T-cell (primary cell): Measurements from ENCODE around the gene NLRP6. TPM values are rescaled to one million over a fixed set of nuclear protein-coding genes. Genes with fewer than 3 reads are reported as not detected.

Source experiments
- ATAC-seq, 4 experiments: fragments of 200-7000 bp in 3 of 4; fragments of 150-1000 bp in 1 of 4; cut with Tn5 transposase; replicated peaks in 1 of 4; 1 replicate in 3 of 4; 2 replicates in 1 of 4; pipeline ENCODE4 v1.10.0; 2021; ENCODE audit warnings: moderate library complexity in 3 of 4, mild to moderate bottlenecking in 2 of 4, moderate number of reproducible peaks in 1 of 4
- CTCF ChIA-PET, 2 donors: fragments of 300-600 bp; sonication (Branson Sonifier 250); formaldehyde crosslinking; loops; one replicate each; lab custom pipeline; 2022; ENCODE audit warnings: antibody characterized with exemption in 2 of 2; lab: Charles Lee
- POLR2A ChIA-PET, 2 donors: fragments of 300-600 bp; sonication (Branson Sonifier 250); formaldehyde crosslinking; loops; one replicate each; lab custom pipeline; 2022; ENCODE audit warnings: antibody characterized with exemption in 2 of 2; lab: Charles Lee
- DNase-seq, 35 experiments: peaks; one replicate each; pipeline versions ENCODE4 v3.0.0 to v3.0.0-alpha.2; 2013 to 2023
- H3K27ac ChIP-seq: one replicate; pipeline ENCODE4 v1.5.1; 2013; ENCODE audit warnings: low read length
- H3K27me3 ChIP-seq, 2 experiments: replicated peaks in 1 of 2; 1 replicate in 1 of 2; 2 replicates in 1 of 2; pipeline versions ENCODE4 v1.6.1 to v1.7.0; 2013; ENCODE audit warnings: low read length in 1 of 2, mixed read lengths in 1 of 2; ENCODE audit not compliant: control insufficient read depth in 2 of 2, insufficient read depth in 2 of 2; ENCODE audit errors: extremely low read depth in 1 of 2
- H3K36me3 ChIP-seq, 2 donors: 1 replicate in 1 of 2; 2 replicates in 1 of 2; pipeline versions ENCODE4 v1.6.1 to v1.7.0; 2013; ENCODE audit warnings: low read length in 1 of 2; ENCODE audit not compliant: control insufficient read depth in 2 of 2, insufficient read depth in 1 of 2; ENCODE audit errors: extremely low read depth in 1 of 2
- H3K4me1 ChIP-seq, 2 experiments: 1 replicate in 1 of 2; 2 replicates in 1 of 2; pipeline versions ENCODE4 v1.6.1 to v1.7.0; 2013; ENCODE audit warnings: low read length in 2 of 2, mixed read lengths in 1 of 2; ENCODE audit not compliant: insufficient read depth in 2 of 2, control insufficient read depth in 1 of 2; ENCODE audit errors: extremely low read depth in 1 of 2
- H3K4me3 ChIP-seq, 2 donors: 1 replicate in 1 of 2; 2 replicates in 1 of 2; pipeline versions ENCODE4 v1.5.1 to v1.7.0; 2013; ENCODE audit warnings: mild to moderate bottlenecking in 2 of 2, low read length in 1 of 2, moderate library complexity in 1 of 2; ENCODE audit not compliant: control insufficient read depth in 1 of 2; ENCODE audit errors: extremely low read depth in 1 of 2
- H3K9me3 ChIP-seq: 2 replicates; pipeline ENCODE4 v1.7.0; 2013
- H3K27ac Mint-ChIP-seq, 2 donors: one replicate each; pipeline ENCODE4 v1.8.0; 2020 to 2021; ENCODE audit warnings: mild to moderate bottlenecking in 2 of 2, mixed read lengths in 2 of 2
- H3K27me3 Mint-ChIP-seq, 2 donors: one replicate each; pipeline ENCODE4 v1.8.0; 2021 to 2022; ENCODE audit warnings: mixed read lengths in 2 of 2
- H3K36me3 Mint-ChIP-seq: one replicate; pipeline ENCODE4 v1.8.0; 2021; ENCODE audit warnings: mixed read lengths
- H3K4me1 Mint-ChIP-seq, 3 donors: one replicate each; pipeline ENCODE4 v1.8.0; 2020 to 2022; ENCODE audit warnings: mixed read lengths in 3 of 3, mild to moderate bottlenecking in 1 of 3
- H3K4me3 Mint-ChIP-seq, 3 donors: one replicate each; pipeline ENCODE4 v1.8.0; 2020 to 2022; ENCODE audit warnings: mild to moderate bottlenecking in 3 of 3, mixed read lengths in 3 of 3, moderate library complexity in 3 of 3
- H3K9me3 Mint-ChIP-seq, 3 donors: one replicate each; pipeline ENCODE4 v1.8.0; 2020 to 2022; ENCODE audit warnings: mixed read lengths in 3 of 3
- WGBS: methylation state at CpG from one replicate; pipeline ENCODE4 v1.1.5; 2013; ENCODE audit warnings: missing lambda C conversion rate; ENCODE audit not compliant: insufficient coverage; 5-methylcytosine and 5-hydroxymethylcytosine counted together
- total RNA-seq, 35 experiments: library from RNA in 6 of 35; stranded (reverse) in 6 of 35; fragments of 120-200 nt in 1 of 35; gene quantifications; one replicate each; pipeline versions ENCODE4 v1.2.1 to v1.2.4 and lab custom pipeline; 2013 to 2026

Gene NLRP6
- total RNA-seq, 5 donors from 2014 or later (not counting 1 experiment from before 2014, with no cell fraction given), result 6.7 to 27.7 (median 20.9) TPM

DNA sequence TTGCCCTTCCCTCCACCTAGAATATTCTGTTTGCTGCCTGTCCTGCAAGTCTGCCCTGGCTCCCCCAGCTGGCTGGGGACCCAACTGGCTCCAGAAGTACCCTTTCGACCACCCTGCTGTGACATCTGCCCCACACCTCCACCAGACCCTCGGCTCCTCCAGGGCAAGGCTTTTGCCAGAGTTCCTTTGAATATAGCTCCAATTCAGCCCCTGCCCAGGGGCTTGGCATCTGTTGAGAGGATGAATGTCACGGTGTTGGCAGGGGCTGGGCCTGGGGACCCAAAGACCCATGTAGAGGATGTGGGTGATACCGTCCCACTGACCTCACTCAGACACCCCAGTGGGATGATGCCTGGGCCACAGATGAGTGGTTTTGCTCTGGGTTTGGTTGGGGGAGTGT, 4.0 kb downstream of the NLRP6 start:
- no peaks in the 10 kb centered on the region for H3K36me3 ChIP-seq
- Mint-ChIP-seq H3K27ac (peak overlapping the region; percentile 66 to 74), H3K4me1 (peaks cover 51 to 71% (median 62%) of the 10 kb centered on the region in 3 donors), H3K4me3 (peak overlapping the region; percentile 84 to 91 (median 85)), H3K36me3 (no peaks in the 10 kb centered on the region), H3K9me3 (no peaks in the 10 kb centered on the region), H3K27me3 (peaks cover 0 to 16% of the 10 kb centered on the region in 2 donors)
- H3K9me3 ChIP-seq, result no peaks in the 10 kb centered on the region
- H3K27me3 ChIP-seq, result peaks cover 0 to 76% of the 10 kb centered on the region in 2 experiments
- POLR2A ChIA-PET, result no interaction called here
- no CpG with 5 or more reads among the region's 4 CpGs for WGBS
- H3K4me3 ChIP-seq, result peak overlapping the region in 1 of 2 donors; percentile 63
- H3K27ac ChIP-seq, result no peak overlapping the region
- ATAC-seq (no peak), DNase-seq (peak in 1 of 35 experiments; percentile 11)
- H3K4me1 ChIP-seq, result peaks cover 22 to 80% of the 10 kb centered on the region in 2 experiments
- CTCF ChIA-PET, result interaction anchor here in 1 of 2 donors (2.1 kb wide), 1 partner anchor 31 kb away, joined by 7 read pairs; no protein-coding TSS in a partner anchor

DNA sequence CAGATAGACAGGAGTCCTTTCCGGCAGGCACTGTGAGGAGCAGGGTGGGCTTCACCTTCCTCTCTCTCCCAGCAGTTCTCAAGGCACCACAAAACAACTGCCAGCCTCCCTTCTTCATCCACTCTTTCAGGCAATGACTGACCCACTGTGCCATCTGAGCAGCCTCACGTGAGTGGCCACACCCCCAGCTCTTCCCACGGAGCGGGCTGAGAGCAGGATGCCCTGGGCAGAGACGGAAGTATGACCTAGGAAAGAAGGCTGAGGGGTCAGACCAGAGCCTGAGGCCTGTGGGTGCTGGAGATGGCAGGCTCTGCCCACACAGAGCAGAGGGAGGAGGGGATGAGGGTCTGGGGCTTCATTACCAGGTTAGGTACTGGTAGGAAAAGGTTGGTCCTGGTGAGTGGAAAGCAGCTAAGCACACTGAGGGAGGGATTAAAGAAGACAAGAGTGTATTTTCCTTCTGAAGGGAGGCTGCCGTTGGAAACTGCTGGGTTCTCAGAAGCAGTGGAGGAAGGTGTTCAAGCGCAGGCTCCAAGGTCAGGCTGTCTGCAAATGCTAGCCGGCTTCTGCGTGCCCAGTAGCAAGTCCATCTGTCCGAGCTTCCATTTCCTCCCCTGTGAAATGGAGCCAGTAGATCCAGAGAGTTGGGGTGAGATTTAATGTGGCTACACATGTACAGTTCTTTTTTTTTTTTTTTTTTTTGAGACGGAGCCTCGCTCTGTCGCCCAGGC, 4.6 kb downstream of the NLRP6 start:
- H3K27ac ChIP-seq, result no peak overlapping the region
- H3K36me3 ChIP-seq, result no peaks in the 10 kb centered on the region
- ATAC-seq, result no peak
- Mint-ChIP-seq H3K4me3 (peak overlapping the region; percentile 84 to 91 (median 85)), H3K4me1 (peaks cover 49 to 70% (median 59%) of the 10 kb centered on the region in 3 donors), H3K36me3 (no peaks in the 10 kb centered on the region), H3K27me3 (peaks cover 0 to 16% of the 10 kb centered on the region in 2 donors), H3K9me3 (no peaks in the 10 kb centered on the region), H3K27ac (peak overlapping the region; percentile 52 to 74)
- peak overlapping the region in 1 of 2 donors; percentile 63 for H3K4me3 ChIP-seq
- POLR2A ChIA-PET, result interaction anchor here in 1 of 2 donors (0.6 to 0.7 kb wide), 2 partner anchors 45 to 64 kb away, joined by 3 read pairs; no protein-coding TSS in a partner anchor
- CTCF ChIA-PET, result interaction anchor here (0.6 to 2.1 kb wide), 5 partner anchors 31 to 143 kb away, joined by 3 to 7 read pairs (median 3); no protein-coding TSS in a partner anchor
- 77% methylated on average over 3 of the region's 13 CpGs for WGBS
- peaks cover 0 to 78% of the 10 kb centered on the region in 2 experiments for H3K27me3 ChIP-seq
- DNase-seq, result peak in 1 of 35 experiments; percentile 10
- H3K9me3 ChIP-seq, result no peaks in the 10 kb centered on the region
- peaks cover 19 to 80% of the 10 kb centered on the region in 2 experiments for H3K4me1 ChIP-seq

DNA sequence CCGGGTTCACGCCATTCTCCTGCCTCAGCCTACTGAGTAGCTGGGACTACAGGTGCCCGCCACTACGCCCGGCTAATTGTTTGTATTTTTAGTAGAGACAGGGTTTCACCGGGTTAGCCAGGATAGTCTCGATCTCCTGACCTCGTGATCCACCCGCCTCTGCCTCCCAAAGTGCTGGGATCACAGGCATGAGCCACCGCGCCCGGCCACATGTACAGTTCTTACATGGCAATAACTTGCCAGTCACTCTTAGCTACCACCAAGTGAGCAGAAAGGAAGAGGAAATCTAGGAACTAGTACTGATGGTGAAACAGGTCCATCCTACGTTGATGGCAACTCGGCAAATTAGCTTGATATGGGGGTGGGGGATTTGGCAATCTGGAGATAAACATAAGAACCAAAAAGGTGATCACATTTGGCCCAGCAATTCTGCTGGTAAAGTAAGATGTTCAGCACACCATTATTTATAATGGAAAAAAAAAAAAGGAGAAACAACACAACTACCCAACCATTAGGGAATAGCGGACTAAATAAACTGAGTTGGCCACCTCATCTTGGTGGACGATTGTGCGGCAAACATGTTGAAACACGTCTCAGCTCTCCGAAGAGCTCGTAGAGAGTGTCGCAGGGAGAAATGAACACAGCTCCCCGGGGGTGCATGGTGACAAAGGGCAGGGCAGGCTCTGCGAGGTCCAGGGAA, 5.3 kb downstream of the NLRP6 start:
- Histone ChIP-seq H3K4me3 (peak overlapping the region in 1 of 2 donors; percentile 6), H3K27me3 (peaks cover 0 to 77% of the 10 kb centered on the region in 2 experiments), H3K36me3 (no peaks in the 10 kb centered on the region), H3K4me1 (peaks cover 16 to 79% of the 10 kb centered on the region in 2 experiments), H3K9me3 (no peaks in the 10 kb centered on the region), H3K27ac (no peak overlapping the region)
- Mint-ChIP-seq H3K4me1 (peaks cover 46 to 65% (median 58%) of the 10 kb centered on the region in 3 donors), H3K4me3 (peak overlapping the region in 2 of 3 donors; percentile 84 to 91), H3K9me3 (no peaks in the 10 kb centered on the region), H3K36me3 (no peaks in the 10 kb centered on the region), H3K27me3 (peaks cover 0 to 16% of the 10 kb centered on the region in 2 donors), H3K27ac (peak overlapping the region; percentile 1 to 48)
- peak in 1 of 35 experiments; percentile 10 for DNase-seq
- POLR2A ChIA-PET, result interaction anchor here in 1 of 2 donors (0.7 kb wide), 1 partner anchor 65 kb away, joined by 3 read pairs; no protein-coding TSS in a partner anchor
- no peak for ATAC-seq
- 86% methylated on average over 8 of the region's 23 CpGs for WGBS
- CTCF ChIA-PET, result interaction anchor here (0.7 kb wide), 2 partner anchors 33 to 63 kb away, joined by 3 to 6 read pairs; no protein-coding TSS in a partner anchor

DNA sequence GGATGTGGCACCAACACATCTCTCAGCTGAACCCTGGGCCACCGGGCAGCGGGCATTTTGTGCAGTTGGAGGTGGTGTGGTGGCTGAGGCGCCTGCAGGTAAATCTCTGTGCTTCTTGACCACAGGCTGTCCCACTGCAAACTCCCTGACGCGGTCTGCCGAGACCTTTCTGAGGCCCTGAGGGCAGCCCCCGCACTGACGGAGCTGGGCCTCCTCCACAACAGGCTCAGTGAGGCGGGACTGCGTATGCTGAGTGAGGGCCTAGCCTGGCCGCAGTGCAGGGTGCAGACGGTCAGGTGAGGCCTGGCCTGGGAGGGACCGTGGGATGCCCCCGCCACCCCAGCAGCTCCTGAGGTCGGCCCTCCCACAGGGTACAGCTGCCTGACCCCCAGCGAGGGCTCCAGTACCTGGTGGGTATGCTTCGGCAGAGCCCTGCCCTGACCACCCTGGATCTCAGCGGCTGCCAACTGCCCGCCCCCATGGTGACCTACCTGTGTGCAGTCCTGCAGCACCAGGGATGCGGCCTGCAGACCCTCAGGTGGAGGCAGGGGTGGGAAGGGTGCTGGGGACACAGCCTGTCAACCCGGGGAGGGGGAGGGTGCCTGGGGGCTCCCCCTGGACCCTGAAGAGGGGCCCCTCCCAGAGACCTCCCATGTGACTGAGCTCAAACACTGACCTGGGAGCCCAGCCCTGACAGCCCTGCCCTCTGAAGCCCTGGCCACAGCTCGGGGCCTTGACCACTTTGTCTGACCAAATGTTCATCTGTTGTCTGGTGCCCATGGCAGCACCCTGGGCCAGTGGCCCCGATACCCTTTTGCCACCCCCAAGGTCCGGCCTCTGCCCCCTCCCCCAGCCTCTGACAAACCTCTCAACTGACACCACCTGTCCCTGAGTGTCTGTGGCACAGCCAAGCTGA, 6.2 kb downstream of the NLRP6 start:
- ChIA-PET POLR2A (interaction anchor here in 1 of 2 donors (0.8 kb wide), 1 partner anchor 78 kb away, joined by 3 read pairs; no protein-coding TSS in a partner anchor), CTCF (no interaction called here)
- ATAC-seq, result no peak
- Mint-ChIP-seq H3K27ac (peak overlapping the region in 1 of 2 donors; percentile 39), H3K4me3 (peak overlapping the region in 1 of 3 donors; percentile 91), H3K4me1 (peaks cover 44 to 62% (median 55%) of the 10 kb centered on the region in 3 donors), H3K36me3 (no peaks in the 10 kb centered on the region), H3K27me3 (peaks cover 0 to 14% of the 10 kb centered on the region in 2 donors), H3K9me3 (no peaks in the 10 kb centered on the region)
- H3K27ac ChIP-seq, result no peak overlapping the region
- 84% methylated on average over 23 of the region's 24 CpGs for WGBS
- H3K27me3 ChIP-seq, result peaks cover 0 to 72% of the 10 kb centered on the region in 2 experiments
- H3K4me3 ChIP-seq, result no peak overlapping the region
- H3K36me3 ChIP-seq, result no peaks in the 10 kb centered on the region
- peak in 1 of 35 experiments; percentile 11 for DNase-seq
- peaks cover 12 to 74% of the 10 kb centered on the region in 2 experiments for H3K4me1 ChIP-seq
- no peaks in the 10 kb centered on the region for H3K9me3 ChIP-seq

DNA sequence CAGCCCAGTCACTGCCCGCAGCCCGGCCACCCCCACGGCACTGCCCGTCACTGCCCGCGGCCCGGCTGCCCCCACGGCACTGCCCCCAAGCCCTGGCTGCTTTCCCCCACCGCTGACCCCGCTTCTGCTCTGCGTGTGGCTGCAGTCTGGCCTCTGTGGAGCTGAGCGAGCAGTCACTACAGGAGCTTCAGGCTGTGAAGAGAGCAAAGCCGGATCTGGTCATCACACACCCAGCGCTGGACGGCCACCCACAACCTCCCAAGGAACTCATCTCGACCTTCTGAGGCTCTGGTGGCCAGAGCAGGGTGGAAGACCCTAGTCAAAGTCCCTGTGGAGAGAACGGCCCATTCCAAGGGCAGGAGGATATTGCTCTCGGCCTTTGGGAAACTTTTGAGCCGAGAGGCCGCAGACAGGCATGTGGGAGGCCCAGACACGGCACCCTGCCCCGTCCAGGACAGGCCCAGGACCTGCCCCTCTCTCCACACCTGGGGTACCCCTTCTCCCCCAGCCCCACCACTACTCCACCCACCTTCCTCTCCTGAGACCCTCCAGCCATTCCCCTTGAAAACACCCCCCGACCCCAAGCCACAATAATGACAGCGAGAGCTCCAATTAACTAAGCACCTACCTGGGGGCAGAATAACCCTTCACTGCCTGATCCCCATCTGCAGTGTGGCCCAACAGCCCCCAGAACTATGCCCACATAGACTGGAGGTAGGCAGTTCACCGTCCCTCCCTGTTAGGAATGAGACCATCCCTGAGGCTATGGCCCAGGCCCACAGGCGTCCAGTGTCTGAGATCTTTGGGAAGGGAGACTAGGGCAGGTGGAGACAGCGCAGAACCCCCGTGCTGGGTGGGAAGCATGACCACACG, 7.0 kb downstream of the NLRP6 start:
- DNase-seq (peak in 1 of 35 experiments; percentile 9), ATAC-seq (no peak)
- Histone ChIP-seq H3K36me3 (no peaks in the 10 kb centered on the region), H3K27ac (no peak overlapping the region), H3K4me3 (no peak overlapping the region), H3K4me1 (peaks cover 15 to 74% of the 10 kb centered on the region in 2 experiments), H3K27me3 (peaks cover 0 to 63% of the 10 kb centered on the region in 2 experiments), H3K9me3 (no peaks in the 10 kb centered on the region)
- H3K9me3 Mint-ChIP-seq, result no peaks in the 10 kb centered on the region
- peak overlapping the region in 1 of 3 donors; percentile 42 for H3K4me3 Mint-ChIP-seq
- ChIA-PET POLR2A (interaction anchor here (0.6 to 0.8 kb wide), 2 partner anchors 10 to 77 kb away, joined by 3 to 5 read pairs; no protein-coding TSS in a partner anchor), CTCF (no interaction called here)
- peak overlapping the region in 1 of 2 donors; percentile 15 for H3K27ac Mint-ChIP-seq
- 89% methylated on average over 28 of the region's 29 CpGs for WGBS
- peaks cover 47 to 68% (median 58%) of the 10 kb centered on the region in 3 donors for H3K4me1 Mint-ChIP-seq
- no peaks in the 10 kb centered on the region for H3K36me3 Mint-ChIP-seq
- peaks cover 0 to 14% of the 10 kb centered on the region in 2 donors for H3K27me3 Mint-ChIP-seq
